GM19351 (cell line): ENCODE measurements around the gene TPR.

Experiments
- ATAC-seq: cut with Tn5 transposase; IDR thresholded peaks from one replicate; pipeline ENCODE4 v1.9.1; 2021; ENCODE audit warnings: mild to moderate bottlenecking, moderate library complexity; ENCODE audit not compliant: unreplicated experiment

Gene TPR

GRCh38 chr1:186330758-186331157, 44.3 kb downstream of the TPR start:
- no peak for ATAC-seq

DNA sequence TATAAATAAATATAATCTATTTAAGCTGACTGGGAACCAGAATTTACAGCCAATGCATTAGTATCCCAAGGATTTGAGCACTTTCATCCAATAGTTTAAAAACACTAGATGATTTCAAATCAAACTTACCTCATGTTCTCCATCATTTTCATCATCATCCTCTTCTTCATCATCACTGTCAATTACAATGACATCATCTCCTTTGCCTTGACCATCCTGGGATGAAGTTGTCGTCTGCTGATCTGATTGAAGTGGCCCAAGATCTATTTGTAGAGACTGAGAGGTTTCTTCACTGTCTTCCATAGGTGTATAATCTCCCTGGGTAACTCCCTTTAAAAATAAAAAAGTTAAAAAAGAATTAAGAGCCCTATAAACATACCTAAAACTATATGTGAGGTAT, 47.7 kb downstream of the TPR start:
- ATAC-seq = no peak

DNA sequence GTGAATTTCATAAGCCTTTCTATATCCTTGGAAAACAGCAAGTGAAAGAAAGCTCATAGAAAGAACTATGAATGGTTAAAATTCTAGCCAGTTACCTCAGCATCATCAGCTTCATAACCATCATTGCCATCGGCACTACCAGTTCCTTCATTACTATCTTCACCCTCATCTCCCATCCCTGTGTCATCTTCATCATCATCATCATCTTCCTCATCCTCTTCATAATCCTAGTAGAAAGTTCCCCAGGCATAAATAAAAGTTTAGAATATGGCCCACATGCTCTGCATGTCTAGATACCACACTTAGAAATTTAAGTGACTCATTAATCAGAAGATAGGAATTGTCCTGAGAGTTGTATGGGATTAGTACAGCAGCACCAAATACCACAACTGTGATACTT, 49.0 kb downstream of the TPR start:
- no peak for ATAC-seq

DNA sequence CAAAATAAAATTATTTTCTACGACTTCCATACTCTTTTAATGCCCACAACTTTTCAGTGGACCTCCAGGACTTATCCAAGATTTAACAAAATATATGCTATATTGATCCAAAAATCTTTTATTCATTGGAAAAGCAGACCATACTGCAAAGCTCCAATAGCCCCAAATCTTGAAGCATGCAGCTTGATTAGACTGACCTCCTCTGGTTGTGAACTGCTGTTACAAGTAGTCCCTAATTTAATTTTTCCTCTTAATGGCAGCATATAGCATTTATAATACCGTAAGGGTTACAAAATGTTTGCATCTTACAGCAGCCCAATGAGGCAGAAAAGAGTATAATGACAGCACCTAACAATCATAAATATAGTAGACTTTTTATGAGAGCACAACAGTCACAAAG, 49.8 kb downstream of the TPR start:
- no peak for ATAC-seq

- ATAC-seq = no peak
Measured at GRCh38 chr1:186323865-186324264, 51.2 kb downstream of the TPR start.

GRCh38 chr1:186315570-186315969, 59.5 kb downstream of the TPR start:
- ATAC-seq = no peak

DNA sequence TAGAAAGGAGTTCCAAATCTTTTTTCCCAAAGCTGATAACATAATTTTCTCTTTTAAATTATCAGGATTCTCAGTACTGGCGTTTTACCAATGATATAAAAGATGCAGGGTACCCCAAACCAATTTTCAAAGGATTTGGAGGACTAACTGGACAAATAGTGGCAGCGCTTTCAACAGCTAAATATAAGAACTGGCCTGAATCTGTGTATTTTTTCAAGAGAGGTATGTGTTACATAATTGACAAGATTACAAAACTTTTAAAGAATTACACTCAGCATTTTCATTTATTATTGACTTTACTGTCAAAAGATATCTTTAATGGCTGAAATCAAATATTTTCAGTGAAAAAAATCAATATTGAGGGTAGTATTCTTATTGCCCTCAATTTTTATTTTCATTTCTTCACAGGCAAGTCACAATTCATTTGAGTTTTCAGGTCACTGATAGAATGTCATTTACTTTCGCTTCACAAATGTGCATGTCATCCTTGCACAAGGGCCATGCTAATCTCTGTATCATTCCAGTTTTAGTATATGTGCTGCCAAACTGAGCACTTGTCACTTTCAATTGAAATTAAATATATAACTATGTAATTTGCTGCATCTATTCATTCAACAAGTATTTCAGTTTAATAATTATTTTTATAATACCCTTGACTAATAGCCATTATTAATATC, 63.5 kb downstream of the TPR start:
- no peak for ATAC-seq

- no peak for ATAC-seq
Measured at GRCh38 chr1:186310307-186310706, 64.7 kb downstream of the TPR start.

DNA sequence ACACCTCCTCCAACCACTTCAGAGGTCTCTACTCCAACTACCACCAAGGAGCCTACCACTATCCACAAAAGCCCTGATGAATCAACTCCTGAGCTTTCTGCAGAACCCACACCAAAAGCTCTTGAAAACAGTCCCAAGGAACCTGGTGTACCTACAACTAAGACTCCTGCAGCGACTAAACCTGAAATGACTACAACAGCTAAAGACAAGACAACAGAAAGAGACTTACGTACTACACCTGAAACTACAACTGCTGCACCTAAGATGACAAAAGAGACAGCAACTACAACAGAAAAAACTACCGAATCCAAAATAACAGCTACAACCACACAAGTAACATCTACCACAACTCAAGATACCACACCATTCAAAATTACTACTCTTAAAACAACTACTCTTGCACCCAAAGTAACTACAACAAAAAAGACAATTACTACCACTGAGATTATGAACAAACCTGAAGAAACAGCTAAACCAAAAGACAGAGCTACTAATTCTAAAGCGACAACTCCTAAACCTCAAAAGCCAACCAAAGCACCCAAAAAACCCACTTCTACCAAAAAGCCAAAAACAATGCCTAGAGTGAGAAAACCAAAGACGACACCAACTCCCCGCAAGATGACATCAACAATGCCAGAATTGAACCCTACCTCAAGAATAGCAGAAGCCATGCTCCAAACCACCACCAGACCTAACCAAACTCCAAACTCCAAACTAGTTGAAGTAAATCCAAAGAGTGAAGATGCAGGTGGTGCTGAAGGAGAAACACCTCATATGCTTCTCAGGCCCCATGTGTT, 66.6 kb downstream of the TPR start:
- ATAC-seq = no peak

GRCh38 chr1:186307445-186307844, 67.6 kb downstream of the TPR start:
- ATAC-seq = no peak

DNA sequence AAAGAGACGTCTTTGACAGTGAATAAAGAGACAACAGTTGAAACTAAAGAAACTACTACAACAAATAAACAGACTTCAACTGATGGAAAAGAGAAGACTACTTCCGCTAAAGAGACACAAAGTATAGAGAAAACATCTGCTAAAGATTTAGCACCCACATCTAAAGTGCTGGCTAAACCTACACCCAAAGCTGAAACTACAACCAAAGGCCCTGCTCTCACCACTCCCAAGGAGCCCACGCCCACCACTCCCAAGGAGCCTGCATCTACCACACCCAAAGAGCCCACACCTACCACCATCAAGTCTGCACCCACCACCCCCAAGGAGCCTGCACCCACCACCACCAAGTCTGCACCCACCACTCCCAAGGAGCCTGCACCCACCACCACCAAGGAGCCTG, 68.5 kb downstream of the TPR start:
- no peak for ATAC-seq

GRCh38 chr1:186304982-186305949, 69.8 kb downstream of the TPR start:
- ATAC-seq = peak; percentile 84

GRCh38 chr1:186303911-186304310, 71.1 kb downstream of the TPR start:
- ATAC-seq = no peak

DNA sequence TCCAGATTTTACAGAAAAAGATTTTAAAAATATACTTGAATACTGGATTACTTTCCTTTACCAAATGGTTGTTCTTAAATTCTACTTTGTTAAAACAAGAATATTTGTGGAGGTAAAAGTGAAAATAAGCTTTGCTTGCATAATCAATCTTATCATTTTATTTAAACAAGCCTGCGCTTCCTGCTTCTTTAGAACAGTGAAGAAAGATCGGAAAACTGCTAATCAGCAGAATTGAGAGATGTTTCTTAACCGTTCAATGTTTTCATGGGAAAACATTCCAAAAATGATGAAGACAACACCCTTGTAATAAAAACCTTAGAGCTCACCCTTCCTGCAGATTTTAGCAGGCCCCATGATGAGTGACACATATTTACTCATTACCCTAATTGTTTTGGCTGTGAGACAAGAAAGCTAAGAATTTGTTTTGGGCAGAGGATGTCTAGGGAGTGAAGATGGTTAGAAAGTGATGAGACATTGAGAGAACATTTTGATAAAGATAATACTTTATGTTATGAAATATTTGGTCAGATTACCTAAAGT, 72.6 kb downstream of the TPR start:
- no peak for ATAC-seq

GRCh38 chr1:186301448-186301847, 73.6 kb downstream of the TPR start:
- ATAC-seq = no peak

DNA sequence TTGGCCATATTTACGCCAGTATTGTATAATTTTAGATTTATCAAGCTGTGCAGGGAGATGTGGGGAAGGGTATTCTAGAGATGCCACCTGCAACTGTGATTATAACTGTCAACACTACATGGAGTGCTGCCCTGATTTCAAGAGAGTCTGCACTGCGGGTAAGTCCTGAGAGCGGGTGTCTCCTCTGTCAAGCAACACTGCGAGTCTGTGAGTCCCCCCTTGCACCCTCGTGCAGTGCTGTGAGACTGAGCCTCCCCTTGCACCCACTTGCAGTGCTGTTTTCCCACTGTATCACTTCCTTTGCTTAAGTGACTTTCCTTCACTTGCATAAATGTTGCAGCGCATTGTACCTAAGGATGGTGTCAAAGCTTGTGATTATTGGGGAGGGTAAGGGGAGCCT, 75.0 kb downstream of the TPR start:
- no peak for ATAC-seq

DNA sequence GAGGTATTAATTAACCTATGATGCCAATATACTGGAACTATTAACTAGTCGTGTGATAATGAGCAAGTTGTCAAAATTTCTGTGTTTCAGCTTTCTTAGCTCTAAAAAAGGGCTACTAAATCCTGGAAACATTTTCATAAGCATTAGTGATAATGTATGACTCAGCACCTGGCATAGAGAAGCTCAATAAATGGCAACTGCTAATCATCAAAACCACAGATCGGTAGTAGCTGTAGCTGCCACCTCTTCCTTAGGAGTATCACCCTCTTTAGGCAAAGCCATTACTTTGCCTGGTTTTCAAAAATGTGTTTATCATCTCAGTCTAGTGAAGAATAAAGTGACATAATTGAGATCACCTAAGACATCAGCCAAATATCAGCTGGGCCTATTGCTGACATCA, 75.5 kb downstream of the TPR start:
- no peak for ATAC-seq

GRCh38 chr1:186298851-186299250, 76.2 kb downstream of the TPR start:
- ATAC-seq = no peak

DNA sequence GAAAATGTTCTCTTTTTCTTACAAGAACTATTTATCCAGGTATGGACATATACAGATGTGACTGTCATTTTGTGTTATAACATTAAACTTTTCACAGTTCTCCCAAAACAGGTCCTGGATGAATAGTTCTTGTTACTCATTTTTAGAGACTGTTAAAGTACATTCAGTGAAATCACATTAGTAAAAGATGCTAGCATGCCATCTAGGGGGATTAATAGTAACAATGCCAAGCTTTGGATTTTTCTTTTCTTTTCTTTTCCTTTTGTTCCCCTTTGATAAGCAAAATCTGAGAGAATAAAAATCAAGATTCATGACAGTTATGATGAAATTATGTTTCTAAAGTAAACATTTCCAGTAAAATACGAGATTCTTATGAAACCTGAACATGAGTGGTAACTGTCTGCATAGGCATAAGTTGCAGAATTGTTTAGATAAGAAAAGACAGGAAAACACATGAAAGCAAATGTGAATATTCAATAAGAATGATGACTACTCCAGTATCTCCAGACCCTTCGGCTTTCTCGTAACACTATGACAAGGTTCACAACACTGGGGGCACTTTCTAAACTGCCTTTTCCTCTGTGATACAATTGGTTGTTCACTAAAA, 77.5 kb downstream of the TPR start:
- ATAC-seq = no peak

- ATAC-seq = no peak
Measured at GRCh38 chr1:186295980-186296379, 79.1 kb downstream of the TPR start, which contains the start of gene PRG4. TSS of gene PRG4 (plus strand) at chr1:186296279.

- ATAC-seq = no peak
Measured at GRCh38 chr1:186292875-186293274, 82.2 kb downstream of the TPR start.
